GM21737 (cell line): ENCODE data around the gene TP53BP2.
"Not testable (repeated sequence)": the region's sequence is repeated elsewhere in the genome, so short reads cannot be mapped to it uniquely, and the experiment has no call there.

Source experiments
- ATAC-seq: cut with Tn5 transposase; IDR thresholded peaks from one replicate; pipeline ENCODE4 v1.9.1; 2021; ENCODE audit warnings: mild to moderate bottlenecking, moderate library complexity; ENCODE audit not compliant: unreplicated experiment

The TP53BP2 gene, protein sequence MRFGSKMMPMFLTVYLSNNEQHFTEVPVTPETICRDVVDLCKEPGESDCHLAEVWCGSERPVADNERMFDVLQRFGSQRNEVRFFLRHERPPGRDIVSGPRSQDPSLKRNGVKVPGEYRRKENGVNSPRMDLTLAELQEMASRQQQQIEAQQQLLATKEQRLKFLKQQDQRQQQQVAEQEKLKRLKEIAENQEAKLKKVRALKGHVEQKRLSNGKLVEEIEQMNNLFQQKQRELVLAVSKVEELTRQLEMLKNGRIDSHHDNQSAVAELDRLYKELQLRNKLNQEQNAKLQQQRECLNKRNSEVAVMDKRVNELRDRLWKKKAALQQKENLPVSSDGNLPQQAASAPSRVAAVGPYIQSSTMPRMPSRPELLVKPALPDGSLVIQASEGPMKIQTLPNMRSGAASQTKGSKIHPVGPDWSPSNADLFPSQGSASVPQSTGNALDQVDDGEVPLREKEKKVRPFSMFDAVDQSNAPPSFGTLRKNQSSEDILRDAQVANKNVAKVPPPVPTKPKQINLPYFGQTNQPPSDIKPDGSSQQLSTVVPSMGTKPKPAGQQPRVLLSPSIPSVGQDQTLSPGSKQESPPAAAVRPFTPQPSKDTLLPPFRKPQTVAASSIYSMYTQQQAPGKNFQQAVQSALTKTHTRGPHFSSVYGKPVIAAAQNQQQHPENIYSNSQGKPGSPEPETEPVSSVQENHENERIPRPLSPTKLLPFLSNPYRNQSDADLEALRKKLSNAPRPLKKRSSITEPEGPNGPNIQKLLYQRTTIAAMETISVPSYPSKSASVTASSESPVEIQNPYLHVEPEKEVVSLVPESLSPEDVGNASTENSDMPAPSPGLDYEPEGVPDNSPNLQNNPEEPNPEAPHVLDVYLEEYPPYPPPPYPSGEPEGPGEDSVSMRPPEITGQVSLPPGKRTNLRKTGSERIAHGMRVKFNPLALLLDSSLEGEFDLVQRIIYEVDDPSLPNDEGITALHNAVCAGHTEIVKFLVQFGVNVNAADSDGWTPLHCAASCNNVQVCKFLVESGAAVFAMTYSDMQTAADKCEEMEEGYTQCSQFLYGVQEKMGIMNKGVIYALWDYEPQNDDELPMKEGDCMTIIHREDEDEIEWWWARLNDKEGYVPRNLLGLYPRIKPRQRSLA

DNA sequence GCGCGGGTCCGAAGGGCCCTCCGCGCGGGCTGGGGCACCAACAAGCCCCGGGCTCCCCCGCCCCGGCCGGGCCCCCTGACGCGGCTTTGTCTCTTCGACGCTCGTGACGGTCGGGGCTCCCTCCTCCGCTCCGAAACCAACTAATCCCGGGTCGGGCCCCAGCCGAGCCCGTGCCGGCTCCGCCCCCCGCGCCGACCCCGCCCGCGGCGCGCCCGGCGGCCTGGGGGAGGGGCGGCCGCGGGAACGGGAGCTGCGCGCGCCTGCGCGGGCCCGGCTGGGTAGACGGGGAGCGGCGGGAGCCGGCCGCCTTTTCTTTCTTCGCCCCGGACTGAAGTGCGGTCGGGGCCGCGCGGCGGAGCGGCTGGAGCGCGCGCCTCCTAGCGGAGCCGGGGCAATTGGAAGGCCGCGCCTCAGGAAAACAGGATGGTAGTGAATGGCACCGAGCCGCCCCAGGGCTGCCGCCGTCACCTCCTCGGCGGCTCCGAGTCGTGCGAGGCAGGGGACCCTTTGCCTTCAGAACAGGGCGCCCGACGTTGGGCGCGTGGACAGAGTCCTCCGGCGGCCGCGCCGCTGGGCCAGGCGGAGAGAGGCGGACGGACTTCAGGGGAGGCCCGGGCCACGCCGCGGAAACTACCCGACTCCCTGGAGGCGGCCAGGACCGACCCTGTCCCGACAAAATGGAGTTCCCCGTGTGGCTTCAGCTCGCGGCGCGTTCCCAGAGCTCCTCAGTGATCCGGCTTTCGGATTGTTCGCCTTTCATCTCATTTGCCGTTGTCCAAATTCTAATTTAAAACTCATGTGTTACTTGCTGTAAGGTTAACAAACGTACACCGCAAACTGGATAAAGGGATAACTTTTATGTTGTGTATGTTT lies at the start of gene TP53BP2:
TSS of gene TP53BP2 (minus strand) at position 138 of the 873 bp plus-strand sequence. CDS start 267 bp downstream, outside the sequence.
- ATAC-seq = peak; percentile 75

DNA sequence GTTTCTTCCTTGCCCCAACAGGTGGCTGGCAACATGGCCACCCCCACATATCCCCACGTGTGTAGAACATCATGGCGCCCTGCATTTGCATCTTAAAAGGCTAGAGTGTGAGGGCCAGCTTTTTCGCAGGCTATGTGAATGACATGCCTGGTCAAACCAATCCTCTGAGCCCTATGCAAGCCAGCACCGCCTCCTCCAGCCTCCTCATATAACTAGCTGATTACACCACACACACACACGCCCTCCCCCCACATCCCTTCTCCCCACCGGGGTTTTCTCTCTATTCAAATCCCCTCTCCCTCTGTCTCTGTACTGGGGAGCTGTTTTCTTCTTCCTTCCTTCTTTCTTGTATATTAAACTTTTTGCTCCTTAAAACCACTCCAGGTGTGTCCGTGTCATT lies 44.7 kb upstream of the TP53BP2 start:
- ATAC-seq = not testable (repeated sequence)

DNA sequence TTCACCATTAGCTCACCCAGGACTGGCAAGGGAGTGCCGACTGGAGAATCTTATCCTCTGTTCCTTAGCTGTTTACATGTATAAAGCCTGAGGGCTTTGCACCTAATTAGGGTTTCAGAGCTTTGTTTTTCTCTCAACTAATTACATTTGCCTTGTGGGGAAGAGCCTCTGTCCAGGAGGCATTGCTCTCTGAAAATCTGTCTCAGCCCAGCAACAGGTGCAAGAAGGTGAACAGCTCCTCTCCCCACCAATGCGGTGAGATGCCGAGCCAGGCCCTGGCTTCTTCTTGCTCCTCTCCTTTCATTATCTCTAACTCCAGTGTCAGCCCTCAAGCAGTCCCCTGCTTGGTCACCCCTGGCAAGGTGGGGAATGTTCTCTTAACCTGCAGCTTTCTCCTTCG lies 43.6 kb upstream of the TP53BP2 start:
- ATAC-seq = not testable (repeated sequence)

DNA sequence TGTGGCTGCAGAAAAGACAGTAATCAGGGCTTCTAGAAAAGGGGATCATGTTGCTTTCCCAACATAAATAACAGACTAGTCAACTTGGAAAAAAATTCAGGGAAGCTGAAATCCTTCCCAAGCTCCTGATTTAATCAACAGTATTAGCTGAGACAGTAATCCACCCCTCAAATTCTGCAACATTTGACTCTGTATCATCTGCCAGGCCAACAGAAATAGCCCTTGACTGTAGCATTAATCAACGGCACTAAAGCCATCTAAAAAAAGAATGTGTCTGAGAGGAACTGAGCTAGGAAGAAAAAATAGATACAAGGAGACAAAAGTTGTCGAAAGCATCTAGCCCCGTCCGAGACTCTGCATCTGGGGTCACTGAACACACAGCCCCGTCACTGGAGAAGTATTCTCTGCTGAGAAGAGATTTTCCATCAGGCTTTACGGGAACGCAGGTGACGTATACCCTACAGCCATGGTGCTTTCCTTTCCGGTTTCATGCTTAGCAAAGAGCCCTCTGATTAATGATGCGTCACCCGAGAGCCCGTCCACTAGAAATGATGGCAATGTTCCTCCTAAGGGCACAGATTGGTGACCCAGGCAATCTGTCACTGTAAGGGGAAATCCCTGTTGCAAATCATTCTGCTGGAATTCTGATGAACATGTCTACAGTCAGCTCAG lies 42.1 kb upstream of the TP53BP2 start:
- no peak for ATAC-seq

DNA sequence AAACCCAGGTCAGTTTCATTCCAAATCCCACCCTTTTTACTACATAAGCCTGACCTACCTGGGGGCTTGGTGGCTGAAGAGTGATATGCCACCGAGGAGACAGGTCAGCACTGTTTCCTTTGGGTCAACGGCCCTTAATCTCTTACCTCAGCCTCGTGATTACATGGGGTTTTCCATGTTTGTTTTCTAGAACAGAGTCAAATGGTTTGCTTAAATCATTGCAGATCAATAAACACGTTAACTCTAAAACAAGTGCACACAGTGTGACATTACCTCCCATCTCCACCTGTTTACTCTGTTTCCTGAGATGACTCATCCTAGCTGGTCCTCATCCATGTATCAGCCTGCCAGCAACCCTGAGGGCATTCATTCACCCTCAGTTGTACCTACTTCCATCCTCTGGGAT lies 40.8 kb upstream of the TP53BP2 start:
- ATAC-seq = no peak

DNA sequence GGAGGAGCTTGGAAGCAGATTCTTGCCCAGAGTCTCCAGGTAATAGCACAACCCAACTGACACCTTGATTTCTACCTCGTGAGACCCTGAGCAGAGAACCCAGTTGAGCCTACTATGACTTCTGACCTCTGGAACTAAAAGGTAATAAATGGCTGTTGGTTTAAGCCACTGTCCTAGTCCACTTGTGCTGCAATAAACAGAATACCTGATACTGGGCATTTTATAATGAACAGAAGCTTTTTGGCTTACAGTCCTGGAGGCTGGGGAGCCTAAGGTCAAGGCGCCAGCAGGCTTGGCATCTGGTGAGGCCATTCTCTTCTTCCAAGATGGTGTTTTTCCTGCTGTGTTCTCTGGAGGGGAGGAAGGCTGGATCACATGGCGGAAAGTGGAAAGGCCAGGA lies 39.9 kb upstream of the TP53BP2 start:
- ATAC-seq = no peak

DNA sequence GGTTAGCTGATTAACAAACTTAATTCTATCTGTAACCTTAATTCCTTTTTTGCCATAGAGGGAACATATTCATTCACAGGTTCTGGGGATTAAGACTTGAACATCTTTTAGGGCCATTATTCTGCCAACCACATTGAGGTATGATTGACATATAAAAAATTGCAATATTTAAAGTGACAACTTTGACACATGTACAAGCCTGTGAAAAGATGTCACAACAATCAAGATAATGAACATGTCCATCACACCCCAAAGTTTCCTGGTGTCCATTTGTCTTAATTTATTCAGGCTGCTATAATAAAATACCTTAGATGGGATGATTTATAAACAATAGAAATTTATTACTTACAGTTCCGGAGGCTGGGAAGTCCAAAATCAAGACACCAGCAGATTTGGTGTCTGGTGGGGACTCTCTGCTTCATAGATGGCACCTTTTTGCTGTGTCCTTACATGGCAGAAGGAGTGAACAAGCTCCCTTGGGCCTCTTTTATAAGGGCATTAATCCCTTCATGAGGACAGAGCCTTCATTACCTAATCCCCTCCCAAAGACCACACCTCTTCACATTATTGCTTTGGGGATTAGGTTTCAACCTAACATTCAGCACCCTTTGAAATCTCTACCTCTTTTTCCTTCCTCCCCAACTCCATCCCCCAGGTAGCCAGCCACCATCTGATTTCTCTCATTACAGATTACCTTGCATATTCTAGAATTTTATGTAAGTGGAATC lies 33.0 kb upstream of the TP53BP2 start:
- no peak for ATAC-seq

DNA sequence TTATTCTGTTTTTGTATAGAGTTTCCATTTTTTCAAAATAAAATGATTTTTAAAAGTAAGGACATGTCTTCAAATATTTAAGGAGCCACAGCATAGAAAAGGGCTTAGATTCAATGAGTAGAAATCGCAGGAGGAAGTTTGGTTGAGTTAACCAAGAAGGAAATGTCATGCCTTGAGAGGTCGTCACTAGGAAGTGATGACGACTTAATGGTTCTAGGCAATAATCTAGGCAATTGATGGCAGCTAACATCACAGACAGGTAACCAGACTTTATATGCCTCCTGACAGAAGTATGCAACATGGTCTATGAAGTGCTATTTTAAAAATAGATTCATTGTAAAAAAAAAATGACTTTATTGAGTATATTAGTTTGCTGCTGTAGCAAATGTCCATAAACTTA lies 32.1 kb upstream of the TP53BP2 start:
- ATAC-seq = no peak

DNA sequence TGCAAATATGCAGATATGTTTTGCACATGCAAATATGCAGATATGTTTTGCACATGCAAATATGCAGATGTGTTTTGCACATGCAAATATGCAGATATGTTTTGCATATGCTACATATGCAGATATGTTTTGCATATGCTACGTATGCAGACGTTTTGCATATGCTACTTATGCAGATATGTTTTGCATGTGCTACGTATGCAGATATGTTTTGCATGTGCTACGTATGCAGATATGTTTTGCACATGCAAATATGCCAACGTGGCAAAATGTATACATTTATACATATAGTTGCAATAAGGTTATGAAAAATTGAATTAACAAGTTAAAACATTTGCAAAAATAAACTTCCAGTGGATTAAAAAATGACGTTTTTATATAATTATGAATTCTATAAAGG lies 30.8 kb upstream of the TP53BP2 start:
- no peak for ATAC-seq

DNA sequence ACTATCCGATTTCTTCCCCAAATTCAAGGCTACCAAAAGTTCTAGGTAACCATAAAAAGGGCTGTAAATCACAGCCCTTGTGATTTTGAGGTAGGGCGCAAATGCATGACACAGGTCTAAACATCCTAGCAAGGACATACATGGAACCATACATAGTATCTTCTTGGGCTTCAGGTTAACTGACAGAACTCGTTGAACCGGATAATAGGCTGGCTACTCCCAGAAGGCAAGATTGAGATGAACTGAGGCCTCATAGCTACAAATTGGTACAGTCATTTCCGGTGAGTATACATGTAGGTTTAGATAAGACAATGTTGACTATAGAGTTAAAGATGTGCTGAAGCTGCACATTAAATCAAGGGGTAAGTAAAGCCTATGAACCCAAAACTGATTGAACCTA lies 27.3 kb upstream of the TP53BP2 start:
- no peak for ATAC-seq

DNA sequence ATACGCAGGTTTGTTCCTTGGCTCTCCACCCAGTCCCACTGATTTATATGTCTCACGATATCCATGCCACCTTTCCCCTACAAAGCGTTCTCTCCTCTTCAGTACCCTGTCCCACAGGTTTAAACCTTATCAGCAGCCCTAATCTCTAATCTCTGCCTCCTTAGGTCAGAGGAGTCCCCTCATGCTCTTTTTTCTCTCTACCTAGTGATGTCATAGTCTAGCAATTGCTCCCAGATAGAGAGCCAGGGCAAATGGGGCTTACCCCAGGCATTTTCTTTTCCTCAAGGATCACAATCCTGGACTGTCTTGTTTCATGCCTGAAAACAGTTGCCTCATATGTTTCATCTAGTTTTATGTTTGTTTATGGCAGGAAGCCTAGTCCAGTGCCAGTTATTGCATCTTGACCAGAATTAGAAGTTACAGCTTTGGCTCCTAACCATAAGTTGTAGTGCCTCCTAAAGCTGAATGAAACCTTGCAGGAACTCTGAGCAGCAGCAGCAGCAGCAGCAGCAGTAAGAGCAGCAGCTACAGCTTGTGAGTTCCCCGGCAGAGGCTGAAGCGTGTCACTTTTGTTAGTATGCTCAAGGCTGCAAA lies 26.7 kb upstream of the TP53BP2 start:
- ATAC-seq = no peak

DNA sequence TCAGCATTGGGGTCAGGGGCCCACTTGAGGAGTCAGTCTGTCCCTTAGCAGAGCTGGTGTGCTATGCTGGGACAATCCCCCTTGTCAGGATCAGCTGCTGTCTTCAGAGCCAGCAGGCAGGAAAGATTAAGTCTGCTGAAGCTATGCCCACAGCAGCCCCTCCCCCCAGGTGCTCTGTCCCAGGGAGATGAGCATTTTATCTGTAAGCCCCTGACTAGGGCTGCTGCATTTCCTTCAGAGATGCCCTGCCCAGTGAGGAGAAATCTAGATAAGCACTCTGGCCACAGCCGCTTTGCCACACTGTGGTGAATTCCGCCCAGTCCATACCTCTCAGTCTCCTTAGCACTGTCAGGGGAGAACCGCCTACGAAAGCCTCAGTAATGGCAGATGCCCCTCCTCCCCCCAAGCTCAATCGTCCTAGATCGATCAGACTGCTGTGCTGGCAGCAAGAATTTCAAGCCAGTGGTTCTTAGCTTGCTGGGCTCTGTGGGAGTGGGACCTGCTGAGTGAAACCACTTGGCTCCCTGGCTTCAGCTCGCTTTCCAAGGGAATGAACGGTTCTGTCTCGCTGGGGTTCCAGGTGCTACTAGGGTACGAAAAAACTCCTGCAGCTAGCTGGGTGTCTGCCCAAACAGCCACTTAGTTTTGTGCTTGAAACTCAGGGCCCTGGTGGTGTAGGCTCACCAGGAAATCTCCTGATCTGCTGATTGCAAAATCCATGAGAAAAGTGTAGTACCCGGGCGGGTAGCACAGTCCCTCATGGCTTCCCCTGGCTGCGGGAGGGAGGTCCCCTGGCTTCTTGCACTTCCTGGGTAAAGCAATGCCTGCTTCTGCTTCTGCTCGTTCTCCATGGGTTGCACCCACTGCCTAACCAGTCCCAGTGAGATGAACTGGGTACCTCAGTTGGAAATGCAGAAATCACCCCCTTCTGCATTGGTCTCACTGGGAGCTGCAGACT lies 25.1 kb upstream of the TP53BP2 start:
- no peak for ATAC-seq

DNA sequence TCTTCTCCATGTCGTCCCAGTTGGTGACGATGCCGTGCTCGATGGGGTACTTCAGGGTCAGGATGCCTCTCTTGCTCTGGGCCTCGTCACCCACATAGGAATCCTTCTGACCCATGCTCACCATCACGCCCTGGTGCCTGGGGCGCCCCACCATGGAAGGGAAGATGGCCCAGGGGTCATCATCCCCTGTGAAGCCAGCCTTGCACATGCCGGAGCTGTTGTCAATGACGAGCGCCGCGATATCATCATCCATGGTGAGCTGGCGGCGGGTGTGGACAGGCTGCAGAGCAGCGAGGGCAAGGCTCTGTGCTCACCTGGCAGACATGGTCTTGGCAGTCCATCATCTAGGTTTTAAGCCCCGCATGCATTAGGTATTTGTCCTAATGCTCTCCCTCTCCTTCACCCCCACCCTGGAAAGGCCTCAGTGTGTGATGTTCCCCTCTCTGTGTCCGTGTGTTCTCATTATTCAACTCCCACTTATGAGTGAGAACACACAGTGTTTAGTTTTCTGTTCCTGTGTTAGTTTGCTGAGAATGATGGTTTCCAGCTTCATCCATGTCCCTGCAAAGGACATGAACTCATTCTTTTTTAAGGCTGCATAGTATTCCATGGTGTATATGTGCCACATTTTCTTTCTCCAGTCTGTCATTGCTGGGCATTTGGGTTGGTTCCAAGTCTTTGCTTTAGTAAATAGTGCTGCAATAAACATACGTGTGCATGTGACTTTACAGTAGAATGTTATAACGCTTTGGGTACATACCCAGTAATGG lies 19.0 kb upstream of the TP53BP2 start:
- ATAC-seq = not testable (repeated sequence)

DNA sequence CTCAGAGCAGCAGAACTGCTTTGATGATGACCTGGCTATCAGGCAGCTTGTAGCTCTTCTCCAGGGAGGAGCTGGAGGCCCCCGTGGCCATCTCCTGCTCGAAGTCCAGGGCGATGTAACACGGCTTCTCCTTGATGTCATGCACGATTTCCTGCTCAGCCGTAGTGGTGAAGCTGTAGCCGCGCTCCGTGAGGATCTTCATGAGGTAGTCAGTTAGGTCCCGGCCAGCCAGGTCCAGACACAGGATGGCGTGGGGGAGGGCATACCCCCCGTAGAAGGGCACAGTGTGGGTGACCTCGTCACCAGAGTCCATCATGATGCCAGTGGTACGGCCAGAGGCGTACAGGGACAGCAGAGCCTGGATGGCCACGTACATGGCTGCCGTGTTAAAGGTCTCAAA lies 18.3 kb upstream of the TP53BP2 start:
- ATAC-seq = no peak

DNA sequence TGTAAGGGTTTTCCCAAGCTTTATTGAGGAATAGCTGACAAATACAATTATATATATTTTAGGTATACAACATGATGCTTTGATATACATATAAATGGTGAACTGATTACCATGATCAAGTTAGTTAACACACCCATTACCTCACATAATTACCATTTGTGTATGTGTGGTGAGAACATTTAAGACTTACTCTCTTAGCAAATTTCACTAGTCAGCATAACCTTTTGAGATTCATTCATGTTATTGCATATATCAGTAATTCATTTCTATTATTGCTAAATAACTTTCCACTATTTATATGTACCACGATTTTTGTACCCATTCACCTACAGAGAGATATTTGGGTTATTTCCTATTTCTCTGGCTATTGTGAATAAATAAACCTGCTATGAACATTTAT lies 16.2 kb upstream of the TP53BP2 start:
- ATAC-seq = no peak

DNA sequence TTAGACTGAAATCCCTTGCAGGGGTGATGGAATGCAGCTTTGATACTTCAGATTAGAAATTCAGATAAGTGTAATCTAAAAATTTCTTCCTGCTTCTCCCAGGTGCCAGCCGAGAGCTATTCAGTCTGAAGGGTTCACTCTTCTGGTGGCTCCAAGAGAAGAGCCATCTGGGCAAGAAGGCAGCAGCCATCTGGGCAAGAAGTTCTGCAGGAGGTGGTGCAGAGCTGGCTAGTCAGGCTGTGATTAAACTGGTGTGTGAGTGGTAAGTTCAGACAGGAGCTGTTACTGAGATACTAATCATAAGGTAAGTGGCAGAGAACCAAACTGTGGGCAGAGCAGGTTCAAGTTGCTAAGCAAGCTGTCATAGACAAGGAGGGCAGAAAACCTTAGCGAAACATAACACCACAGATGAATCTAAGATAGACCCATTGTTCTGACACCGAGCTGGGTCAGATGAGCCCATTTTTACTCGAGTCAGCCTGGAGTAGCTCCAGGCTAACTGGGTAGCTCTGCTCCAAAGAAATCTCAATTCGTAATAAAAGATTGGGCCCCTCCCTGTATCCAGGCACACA lies 14.4 kb upstream of the TP53BP2 start:
- ATAC-seq = no peak

DNA sequence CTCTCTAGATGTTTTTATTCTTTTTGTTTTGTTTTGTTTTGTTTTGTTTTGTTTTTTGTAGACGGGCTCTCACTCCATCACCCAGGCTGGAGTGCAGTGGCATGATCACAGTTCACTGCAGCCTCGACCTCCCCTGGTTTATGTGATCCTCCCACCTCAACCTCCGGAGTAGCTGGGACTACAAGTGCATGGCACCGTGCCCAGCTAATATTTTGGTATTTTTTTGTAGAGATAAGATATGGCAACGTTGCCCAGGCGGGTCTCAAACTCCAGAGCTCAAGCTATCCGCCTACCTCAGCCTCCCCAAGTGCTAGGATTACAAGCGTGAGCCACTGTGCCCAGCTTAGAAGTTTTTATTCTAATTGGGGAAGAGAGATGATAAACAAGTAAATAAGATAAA lies 13.3 kb upstream of the TP53BP2 start:
- no peak for ATAC-seq
